ENCODE results near the gene SPINT2. TPM values are rescaled to one million over a fixed set of nuclear protein-coding genes. Genes with fewer than 3 reads are reported as not detected.
A peak's percentile ranks its signal among the peaks of the same experiment; 100 is the strongest.
"Not testable (repeated sequence)": the region's sequence is repeated elsewhere in the genome, so short reads cannot be mapped to it uniquely, and the experiment has no call there.

SPINT2 gene
- total RNA-seq, 1 experiment from 2014 or later = 8.9 TPM

DNA sequence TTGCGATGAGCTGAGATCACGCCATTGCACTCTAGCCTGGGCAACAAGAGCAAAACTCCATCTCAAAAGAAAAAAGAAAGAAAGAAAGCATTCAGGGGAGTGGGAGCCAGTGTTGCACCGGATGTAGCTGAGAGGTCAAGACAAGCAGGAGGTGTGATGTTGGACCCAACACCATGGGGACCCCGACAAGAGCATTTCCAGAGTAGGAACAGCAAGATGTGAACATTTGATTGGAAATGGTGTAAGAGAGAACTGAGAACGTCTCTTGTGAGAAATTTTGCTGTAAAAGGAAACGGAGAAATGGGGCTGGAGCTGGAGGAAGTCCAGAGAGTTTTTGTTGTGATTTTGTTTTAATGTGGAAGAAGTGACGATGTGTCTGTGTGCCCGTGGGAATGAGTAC lies 24.6 kb upstream of the SPINT2 start:
- DNase-seq (ENCODE audit: low read depth) = no peak

DNA sequence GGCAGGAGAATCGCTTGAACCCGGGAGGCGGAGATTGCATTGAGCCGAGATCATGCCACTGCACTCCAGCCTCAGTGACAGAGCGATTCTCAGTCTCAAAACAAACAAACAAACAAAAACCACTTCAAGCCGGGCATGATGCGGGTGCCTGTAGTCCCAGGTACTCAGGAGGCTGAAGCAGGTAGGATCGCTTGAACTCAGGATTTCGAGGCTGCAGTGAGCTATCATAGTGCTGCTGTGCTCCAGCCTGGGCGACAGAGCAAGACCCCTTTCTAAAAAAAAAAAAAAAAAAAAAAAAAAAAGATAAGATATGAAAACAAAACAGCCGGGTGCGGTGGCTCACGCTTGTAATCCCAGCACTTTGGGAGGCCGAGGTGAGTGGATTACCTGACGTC lies 21.1 kb upstream of the SPINT2 start:
- no peak for DNase-seq (ENCODE audit: low read depth)

DNA sequence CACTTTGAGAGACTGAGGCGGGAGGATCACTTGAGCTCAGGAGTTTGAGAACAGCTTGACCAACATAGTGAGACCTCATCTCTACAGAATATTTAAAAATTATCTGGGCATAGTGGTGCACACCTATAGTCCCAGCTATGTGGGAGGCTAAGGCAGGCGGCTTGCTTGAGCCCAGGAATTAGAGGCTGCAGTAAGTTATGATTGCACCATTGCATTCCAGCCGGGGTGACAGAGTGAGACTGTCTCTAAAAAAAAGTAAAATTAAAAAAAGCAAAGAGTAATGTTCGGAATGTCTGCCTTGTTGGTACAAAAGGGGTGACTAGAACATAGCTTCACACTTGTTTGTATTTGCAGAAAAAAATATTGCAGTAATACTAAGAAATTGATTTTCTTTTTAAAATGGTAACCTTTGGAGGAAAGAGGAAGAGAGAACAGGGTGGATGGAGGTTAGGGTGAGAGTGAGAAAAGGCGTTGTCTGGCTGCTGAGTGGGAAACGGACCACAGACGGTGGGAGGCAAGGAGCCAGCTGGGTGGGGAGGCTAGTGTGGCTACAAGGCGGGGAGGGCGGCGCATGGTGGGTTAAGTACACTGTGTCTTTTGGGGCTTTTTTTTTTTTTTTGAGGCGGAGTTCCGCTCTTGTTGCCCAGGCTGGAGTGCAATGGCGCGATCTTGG lies 18.4 kb upstream of the SPINT2 start:
- DNase-seq (ENCODE audit: low read depth) = no peak

DNA sequence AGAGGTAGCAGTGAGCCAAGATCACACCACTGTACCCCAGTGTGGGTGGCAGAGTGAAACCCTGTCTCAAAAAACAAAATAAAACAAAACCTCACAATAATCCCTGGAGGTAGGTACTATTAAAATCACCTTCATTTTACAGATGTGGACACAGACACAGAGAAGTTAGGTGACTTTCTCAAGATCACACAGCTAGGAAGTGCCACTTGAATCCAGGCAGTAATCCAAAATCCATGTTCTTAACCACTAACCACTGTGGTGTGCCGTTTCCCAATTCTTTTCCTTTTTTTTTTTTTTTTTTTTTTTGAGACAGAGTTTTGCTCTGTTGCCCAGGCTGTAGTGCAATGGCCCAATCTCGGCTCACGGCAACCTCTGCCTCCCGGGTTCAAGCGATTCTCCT lies 17.2 kb upstream of the SPINT2 start:
- no peak for DNase-seq (ENCODE audit: low read depth)

DNA sequence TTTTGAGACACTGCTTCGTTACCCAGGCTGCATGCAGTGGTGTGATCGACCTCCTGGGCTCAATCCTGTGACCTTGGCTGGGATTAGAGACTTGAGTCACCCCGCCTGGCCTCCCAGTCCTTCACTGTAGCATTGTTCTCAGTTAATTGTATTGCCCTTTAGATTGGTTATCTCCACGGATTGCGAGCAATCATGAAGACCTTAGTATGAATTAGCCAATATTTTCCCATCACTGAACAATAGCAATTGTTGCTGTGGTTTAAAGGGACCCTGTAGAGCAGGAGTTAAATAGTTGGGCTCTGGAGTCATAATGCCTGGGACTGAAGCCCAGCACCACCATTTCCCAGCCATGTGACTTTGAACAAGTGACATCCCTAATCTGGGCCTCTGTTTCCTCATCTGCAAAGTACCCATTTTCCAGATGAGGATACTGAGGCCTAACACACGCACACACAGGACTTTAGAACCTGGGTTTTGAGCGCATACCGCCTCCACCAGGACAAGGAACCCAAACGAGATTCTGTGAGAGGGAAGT lies 16.6 kb upstream of the SPINT2 start:
- DNase-seq (ENCODE audit: low read depth) = no peak

DNA sequence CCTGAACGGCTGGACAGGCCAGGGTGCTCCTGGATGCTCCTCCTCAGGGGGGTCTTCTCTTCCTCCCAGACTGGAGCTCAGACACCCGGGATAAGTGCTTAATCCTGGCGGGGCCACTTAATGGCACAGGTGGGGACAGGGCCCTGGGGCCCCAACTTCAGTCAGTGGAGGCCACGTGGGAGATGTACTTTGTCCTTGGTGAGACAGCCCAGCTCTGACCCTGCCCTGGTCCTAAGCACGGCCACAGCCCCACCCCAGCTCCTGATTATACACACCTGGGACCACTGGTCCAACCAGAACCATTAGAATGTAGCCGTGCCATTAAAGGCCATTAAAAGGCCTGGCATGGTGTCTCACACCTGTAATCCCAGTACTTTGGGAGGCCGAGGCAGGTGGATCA lies 16.0 kb upstream of the SPINT2 start:
- no peak for DNase-seq (ENCODE audit: low read depth)

DNA sequence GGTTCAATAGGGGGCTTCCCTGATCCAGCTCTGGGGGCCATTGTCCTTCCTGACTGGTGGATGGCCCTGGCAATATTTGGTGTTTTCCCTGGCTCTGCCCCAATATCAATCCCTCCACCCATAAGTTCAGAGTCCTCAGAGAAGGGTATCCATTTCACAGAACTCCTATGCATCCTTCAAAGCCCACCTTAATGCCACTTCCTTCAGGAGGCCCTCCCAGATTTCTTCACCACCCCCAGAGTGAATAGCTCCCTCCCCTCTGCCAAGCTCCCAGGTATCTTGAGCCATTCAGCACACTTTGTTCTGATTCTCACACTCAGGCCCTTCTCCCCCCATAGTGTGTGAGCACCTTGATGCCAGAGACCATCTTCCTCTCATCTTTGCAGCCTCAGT lies 13.9 kb upstream of the SPINT2 start:
- DNase-seq (ENCODE audit: low read depth) = no peak

DNA sequence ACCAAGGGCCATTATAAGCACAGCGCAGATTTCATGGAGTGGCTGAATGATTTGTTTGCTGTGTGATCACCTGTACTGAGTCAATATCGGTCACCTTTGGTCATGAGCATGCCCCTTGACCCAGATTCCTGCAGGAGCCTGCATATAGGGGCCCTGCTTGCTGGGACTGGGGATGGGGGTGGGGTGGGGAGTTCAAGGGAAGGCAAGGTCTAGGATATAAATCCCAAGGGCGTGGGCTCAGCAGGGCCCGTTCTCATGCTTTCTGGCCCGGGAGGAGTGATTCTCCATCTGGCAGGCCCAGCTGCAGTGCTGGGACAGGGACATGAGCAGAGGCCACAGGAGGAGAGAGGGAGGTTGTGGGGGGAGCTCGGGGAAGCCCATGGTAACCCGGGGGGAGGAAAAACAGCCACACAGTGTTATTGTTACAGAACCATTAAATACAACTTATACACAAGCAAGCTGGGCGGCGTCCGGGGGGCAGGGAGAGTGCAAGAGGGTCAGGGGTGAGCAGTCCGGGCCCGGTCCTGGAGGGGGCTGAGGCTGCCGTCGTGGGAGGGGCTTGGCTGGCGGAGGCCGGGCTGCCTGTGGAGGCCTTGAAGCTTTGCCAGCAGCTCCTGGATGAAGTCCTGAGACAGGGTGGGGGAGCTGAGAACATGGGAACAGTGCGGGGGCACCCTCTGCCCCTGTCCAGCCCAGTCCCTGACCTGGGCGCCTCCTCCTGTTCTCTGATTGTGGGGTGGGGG lies 13.4 kb upstream of the SPINT2 start:
- DNase-seq (ENCODE audit: low read depth) = no peak

DNA sequence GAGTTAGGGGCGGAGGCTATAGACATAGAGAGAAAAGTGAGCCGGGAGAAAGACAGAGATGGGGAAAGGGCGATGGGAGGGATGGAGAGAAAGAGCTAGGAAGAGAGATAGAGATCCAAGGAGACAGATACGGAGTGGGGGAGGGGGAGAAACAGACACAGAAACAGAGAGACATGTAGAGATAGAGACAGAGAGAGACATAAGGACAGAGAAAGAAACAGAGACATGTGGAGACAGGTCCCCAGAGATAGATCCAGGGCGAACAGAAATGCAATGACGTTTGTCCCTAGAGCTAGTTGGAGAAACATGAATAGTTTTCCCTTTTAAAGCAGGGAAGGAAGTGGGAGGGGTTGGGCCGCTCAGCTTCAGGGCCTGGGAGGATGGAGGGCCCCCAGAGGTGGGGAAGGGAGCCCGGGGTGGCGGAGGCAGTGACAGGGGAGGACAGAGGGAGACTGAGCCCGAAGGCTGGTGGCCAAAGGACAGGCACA lies 12.8 kb upstream of the SPINT2 start:
- DNase-seq (ENCODE audit: low read depth) = no peak

DNA sequence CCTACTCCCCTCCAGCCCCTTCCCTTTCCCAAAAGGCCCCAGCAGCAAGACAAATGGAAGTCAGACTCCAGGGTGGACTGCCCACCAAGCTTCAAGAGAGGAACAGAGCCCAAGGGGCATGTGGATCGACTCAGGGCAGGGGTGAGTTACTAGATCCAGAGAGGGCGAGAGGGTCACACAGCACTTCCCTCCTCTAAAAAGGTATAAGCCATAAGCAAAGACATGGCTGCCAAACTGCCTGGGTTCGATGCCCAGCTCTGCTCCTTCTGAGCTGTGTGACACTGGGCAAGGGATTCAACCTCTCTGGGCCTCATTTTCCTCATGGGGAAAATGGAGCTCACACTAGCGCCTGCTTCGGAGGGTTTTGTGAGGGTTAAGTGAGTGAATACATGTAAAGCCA lies 12.0 kb upstream of the SPINT2 start:
- DNase-seq (ENCODE audit: low read depth) = no peak

DNA sequence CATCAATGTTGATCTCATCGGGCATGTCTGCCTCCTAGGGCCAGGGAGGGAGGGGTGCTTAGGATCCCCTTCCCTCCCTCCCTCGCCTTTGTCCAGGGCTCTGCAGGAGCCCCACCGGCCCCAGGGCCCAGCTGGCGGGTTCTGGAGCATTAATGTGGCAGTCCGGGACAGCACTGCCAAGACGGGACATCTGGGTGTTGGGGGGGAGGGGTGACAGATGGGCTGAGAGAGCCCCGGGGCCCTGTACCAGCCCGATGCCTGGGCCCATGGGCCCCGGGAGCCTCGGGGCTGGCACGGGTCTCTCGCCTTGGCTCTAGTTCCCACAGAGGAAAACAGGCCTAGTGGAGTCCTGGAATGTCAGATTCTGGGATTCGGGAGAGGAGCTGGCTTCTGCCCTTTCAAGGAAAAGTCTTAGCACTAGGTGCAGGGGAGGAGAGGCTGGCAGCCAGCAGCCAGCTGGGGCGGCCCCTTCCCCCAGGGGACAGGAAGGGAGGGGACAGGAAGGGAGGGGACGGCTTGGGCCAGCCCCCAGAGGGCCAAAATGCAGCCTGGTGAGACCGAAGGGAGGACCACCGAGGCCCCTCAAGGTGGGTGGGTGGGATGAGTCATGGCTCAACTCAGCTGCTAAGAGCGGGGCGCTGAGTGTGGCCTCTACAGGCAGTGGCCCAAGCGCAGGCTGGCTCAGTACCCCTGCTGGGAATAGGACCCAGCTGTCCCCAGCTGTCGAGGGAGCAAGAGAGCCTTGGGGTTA lies 11.3 kb upstream of the SPINT2 start:
- no peak for DNase-seq (ENCODE audit: low read depth)

DNA sequence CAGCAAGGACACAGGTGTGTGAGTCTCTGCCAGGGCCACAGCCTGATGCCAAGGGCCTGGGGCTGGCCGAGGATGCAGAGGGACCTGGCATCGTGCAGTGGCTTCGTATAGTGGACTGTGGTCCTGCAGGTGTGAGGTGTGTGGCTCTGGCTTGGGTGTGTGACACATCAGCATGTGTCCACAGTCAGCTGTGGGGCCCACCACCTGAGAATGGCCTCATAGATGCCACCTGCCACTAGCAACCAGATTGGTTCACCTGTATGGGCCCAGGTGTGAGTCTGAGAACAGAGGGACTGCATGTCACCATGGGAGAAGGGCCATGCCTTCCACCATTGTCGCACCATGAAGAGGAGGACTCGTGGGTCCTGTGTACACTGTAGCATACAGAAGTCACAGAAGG lies 10.6 kb upstream of the SPINT2 start:
- DNase-seq (ENCODE audit: low read depth) = no peak

DNA sequence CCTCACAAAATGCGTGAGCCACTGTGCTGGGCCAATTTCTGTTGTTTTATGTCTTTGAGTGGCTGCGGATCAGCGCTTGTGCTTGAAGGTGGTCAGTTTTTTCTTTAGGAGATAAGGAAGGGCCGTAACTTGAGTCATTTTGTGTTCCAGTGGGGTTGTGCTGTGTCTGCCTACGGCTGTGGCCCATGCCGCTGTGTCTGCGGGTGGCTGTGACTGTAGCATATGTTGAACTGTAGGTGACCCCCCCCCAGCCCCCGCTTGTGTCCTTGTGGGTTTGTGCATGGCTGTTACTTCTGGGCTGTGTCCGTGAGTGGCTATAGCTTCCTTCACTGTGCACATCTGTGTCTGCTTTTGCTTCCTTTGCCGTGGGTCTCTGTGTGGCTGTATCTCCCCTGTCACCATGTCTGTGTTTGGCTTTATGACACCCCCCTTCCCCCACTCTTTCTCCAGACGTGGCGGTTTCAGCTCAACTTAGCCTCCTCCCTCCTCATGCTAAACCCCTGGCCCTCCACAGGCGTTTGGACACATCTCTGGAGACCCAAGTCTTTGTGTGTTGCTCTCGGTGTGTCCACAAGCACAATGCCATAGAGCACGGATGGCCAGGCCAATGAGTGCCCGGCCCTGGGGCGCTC lies 8.9 kb upstream of the SPINT2 start:
- no peak for DNase-seq (ENCODE audit: low read depth)

DNA sequence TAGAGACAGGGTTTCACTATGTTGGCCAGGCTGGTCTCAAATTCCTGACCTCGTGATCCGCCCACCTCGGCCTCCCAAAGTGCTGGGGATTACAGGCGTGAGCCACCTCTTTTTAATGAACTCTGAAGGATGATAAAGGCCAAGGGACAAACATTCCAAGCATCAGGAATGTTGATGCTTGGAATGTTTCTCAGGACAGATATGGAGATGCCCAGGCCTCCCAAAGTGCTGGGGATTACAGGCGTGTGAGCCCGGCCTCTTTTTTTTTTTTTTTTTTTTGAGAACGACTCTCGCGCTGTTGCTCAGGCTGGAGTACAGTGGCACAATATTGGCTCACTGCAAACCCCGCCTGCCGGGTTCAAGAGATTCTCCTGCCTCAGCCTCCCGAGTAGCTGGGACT lies 2.4 kb upstream of the SPINT2 start:
- DNase-seq (ENCODE audit: low read depth) = not testable (repeated sequence)

DNA sequence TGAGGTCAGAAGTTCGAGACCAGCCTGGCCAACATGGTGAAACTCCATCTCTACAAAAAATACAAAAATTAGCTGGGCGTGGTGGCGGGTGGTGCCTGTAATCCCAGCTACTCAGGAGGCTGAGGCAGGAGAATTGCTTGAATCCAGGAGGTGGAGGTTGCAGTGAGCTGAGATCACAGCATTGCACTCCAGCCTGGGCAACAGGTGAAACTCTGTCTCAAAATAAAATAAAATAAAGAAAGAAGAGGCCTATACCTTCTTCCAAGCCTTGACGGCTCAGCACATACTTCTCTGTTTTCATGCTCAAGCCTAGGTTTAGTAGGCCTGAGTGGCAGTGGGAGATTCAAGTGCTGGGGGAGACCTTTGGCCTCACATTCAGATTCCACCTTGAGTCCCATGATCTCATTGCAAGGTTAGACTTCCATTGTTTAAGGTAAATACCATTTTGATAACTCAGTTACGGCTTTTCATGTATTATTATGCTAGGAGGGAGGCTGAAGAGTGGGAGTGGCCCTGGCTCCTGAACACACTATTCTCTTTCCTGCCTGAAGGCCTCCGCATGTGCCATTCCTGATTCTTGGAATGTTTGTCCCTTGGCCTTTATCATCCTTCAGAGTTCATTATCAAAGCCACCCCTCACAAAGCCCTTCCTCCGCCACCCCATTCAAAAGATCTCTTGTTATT lies 1.6 kb upstream of the SPINT2 start:
- no peak for DNase-seq (ENCODE audit: low read depth)

DNA sequence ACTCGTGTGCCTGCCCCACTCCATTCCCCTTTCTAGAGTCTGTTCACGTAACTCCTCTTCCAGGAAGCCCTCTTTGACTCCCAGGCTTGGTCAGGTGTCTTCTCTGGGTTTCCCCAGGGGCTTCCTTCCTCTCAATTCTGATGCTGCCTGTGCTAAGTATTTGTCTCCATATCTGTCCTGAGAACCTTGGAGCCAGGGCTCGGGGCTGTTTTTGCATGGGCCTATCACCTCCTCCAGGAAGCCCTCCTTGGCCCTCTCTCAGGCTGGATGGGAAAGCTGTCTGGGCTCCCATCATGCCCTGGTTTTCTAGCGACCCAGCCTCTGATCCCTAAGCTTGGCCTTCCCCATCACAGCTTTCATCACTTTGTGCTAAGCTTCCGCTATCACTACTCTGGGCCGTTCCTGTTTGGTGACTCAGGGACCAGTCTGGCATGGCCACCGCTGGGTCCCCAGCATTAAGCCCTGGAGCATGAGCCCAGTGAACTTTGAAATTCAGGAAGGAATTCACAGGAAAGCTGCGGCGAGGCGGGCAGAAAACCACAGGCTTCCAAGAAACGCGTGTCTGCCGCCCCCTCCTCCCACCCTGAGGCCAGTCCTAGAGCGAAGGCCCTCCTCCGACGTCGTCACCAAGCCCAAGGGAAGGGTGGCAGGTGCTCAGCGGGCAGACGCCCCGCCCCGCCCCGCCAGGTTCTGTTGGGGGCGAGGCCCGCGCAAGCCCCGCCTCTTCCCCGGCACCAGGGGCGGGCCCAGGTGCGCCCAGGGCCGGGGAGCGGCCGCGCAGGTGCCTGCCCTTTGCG lies 486 bp upstream of the SPINT2 start:
- peak; percentile 93 for DNase-seq (ENCODE audit: low read depth)

DNA sequence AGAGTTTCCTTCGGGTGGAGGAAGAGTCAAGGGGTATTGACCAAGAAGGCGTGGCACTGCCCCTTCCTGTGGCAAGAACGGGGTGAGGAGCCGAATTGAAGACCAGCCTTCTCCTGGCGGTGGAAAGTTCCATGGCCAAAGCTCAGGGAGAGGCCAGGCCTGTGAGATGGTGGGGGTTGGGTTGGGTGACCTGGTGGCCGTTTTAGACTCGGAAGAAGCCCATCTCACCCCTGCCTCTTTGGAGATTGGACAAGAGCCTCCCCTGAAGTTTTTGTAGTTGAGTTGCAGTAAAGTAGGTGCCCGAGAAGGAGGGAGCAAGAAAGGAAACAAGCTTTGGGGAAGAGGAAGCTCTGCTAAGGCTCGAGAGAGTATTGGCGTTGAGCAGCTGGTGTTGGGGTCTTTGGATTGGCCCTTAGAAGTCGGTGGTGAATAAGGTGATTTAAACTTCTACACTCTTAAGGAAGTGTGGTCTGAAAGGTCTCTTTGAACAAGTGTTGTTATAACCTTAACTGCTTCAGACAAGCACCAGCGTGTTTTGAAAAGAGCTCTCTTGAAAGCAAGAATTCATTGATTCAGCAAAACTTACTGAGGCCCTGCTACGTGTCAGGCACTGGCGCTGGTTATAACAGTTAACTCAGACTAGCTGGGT lies 964 bp downstream of the SPINT2 start:
- DNase-seq (ENCODE audit: low read depth) = no peak

DNA sequence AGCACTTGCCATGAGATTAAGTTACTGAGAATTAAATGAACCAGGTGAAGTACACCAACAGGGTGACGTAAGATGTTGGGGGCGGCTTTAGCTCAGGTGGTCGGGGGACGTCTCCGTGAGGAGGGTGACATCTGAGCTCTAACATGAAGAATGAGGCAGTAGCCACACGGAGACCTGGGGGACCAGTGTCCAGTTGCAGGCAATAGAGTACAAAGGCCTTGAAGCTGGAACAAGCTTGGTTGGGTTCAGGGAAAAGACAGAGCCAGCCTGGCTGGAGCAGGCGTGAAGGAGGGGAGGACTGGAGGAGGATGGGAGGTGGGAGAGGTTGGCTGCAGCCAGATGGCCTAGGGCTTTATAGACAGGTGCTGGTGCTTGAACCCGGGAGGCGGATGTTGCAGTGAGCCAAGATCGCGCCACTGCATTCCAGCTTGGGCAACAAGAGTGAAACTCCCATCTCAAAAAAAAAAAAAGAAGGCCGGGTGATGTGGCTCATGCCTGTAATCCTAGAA lies 1.6 kb downstream of the SPINT2 start:
- DNase-seq (ENCODE audit: low read depth) = peak; percentile 42

DNA sequence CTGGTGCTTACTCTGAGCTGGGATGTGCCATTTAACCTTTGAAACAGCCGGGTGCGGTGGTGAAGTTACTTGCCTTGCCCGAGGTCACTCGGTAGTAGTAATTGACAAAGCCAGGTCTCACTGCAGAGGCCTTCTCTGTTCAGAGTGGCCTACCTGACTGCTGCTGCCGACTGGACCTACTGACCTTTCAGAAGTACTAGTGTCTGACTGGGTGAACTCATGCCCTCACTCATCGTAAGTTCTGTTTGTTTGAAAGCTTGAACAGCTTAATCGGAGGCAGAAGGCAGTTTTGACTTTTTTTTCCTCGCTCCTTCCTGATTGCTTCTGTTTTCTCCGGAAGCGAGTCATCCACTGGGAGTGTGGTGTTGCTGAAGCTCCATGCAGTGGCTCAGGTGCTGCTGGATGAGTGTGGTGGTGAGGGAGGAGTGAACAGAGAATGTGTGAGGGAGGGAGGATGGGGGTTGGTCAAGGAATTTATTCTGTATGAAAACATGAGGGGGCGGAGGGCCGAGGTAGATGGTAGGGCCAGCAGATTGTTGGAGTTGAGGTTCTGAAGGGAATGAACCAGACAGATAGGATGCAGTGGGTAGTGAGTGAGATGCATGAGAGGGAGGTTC lies 2.7 kb downstream of the SPINT2 start:
- DNase-seq (ENCODE audit: low read depth) = peak; percentile 76
